Keratinocyte (primary cell): Measurements from ENCODE around the gene SORBS2.

Source experiments
- EZH2 ChIP-seq: IDR thresholded peaks from one replicate; pipeline ENCODE4 v1.6.1; 2012; ENCODE audit warnings: inconsistent platforms, mild to moderate bottlenecking, low read length, moderate library complexity
- TF ChIP-seq, protein P1 (sequence below), 3 experiments: IDR thresholded peaks in 1 of 3; conservative IDR thresholded peaks in 1 of 3; optimal IDR thresholded peaks in 1 of 3; 2 replicates in 2 of 3; 3 replicates in 1 of 3; pipeline versions ENCODE3 to v1.5.1; 2011; ENCODE audit warnings: low read length in 3 of 3, mild to moderate bottlenecking in 3 of 3, moderate library complexity in 2 of 3, control low read depth in 1 of 3, inconsistent platforms in 1 of 3; ENCODE audit not compliant: insufficient read depth in 2 of 3; ENCODE audit errors: extremely low read depth in 1 of 3

DNA sequence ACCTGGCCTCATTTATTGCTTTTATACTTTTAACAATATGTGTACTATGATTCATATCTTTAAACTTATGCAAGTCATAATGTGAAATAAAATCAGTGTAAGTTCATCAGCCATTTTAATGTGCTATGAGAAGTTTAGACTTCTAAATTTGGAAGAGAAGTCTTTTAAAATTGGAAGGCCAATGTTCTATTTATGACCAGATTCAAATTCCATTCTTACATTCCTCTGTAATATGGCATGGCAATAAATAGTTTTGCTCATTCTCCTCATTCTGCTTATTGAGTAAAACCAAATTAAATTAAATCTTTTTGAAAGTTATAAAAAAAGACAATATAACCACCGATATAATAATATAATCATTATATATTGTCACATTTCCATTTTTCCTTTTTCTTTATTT lies 126.2 kb downstream of the SORBS2 start:
- no peak for TF ChIP-seq EZH2
- TF ChIP-seq, protein P1, sequence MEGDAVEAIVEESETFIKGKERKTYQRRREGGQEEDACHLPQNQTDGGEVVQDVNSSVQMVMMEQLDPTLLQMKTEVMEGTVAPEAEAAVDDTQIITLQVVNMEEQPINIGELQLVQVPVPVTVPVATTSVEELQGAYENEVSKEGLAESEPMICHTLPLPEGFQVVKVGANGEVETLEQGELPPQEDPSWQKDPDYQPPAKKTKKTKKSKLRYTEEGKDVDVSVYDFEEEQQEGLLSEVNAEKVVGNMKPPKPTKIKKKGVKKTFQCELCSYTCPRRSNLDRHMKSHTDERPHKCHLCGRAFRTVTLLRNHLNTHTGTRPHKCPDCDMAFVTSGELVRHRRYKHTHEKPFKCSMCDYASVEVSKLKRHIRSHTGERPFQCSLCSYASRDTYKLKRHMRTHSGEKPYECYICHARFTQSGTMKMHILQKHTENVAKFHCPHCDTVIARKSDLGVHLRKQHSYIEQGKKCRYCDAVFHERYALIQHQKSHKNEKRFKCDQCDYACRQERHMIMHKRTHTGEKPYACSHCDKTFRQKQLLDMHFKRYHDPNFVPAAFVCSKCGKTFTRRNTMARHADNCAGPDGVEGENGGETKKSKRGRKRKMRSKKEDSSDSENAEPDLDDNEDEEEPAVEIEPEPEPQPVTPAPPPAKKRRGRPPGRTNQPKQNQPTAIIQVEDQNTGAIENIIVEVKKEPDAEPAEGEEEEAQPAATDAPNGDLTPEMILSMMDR (optimal IDR thresholded peaks at IDR 0.05 in 1 of 3, IDR thresholded peaks at IDR 0.05 in 1 of 3, conservative IDR thresholded peaks at IDR 0.05 in 1 of 3; ENCODE audit: extremely low read depth in 1 of 3, insufficient read depth in 2 of 3, low read length in 3 of 3), result no peak
